ENCODE data around the gene PRKCSH. TPM values are rescaled to one million over a fixed set of nuclear protein-coding genes. Genes with fewer than 3 reads are reported as not detected.

PRKCSH gene
- total RNA-seq, 1 experiment from 2014 or later, result 431 TPM

DNA sequence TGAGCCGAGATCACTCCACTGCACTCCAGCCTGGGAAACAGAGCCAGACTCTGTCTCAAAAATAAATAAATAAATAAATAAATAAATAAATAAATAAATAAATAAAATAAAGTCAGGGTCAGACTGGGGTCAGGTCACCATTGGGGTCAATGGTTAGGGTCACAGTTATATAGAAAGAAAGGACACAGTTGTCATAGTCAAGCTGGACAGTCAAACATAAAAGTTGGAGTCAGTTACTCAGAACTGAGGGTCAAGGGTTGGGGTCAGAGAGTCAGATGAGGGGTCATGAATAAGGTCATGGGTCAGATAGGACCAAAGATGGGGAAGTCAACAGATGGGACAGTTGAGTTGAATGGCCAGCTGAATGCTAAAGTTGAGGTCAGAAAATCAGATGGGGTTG is 34.6 kb upstream of the PRKCSH start:
- 0 out of 2 replicates have a peak overlapping the region, but pooled peaks have one; percentile 15 for H2BK15ac ChIP-seq (ENCODE audit: low read depth, low read length)
- H3K4me2 ChIP-seq (ENCODE audit: insufficient read depth, insufficient read length, low read length), result no peak overlapping the region
- Mint-ChIP-seq H3K4me3 (no peak overlapping the region), H3K27ac (no peak overlapping the region), H3K27me3 (ENCODE audit: low read depth) (no peaks in the 10 kb centered on the region), H3K36me3 (ENCODE audit: insufficient read depth in 1 of 3, low read depth in 3 of 3) (peaks cover 11 to 59% (median 54%) of the 10 kb centered on the region in 3 experiments; a peak in 6 of 7 replicates), H3K9me3 (no peaks in the 10 kb centered on the region), H3K4me1 (peaks cover 2 to 6% of the 10 kb centered on the region in 2 experiments; a peak in 1 of 4 replicates)
- H3K23me2 ChIP-seq (ENCODE audit: insufficient read length, low read depth, low read length, poor library complexity, severe bottlenecking), result peaks cover 2% of the 10 kb centered on the region
- WGBS (ENCODE audit: extremely low coverage, insufficient read length, low lambda C conversion rate), result no CpG with 5 or more reads among the region's 1 CpG
- no peak overlapping the region for H4K5ac ChIP-seq (ENCODE audit: insufficient read length, low read depth, low read length)
- H3K56ac ChIP-seq (ENCODE audit: insufficient read length, low read depth, low read length), result no peak overlapping the region
- no peak overlapping the region for H3K4ac ChIP-seq (ENCODE audit: low read depth, low read length)
- no peak overlapping the region for H2BK120ac ChIP-seq (ENCODE audit: low read depth, low read length, poor library complexity, severe bottlenecking)
- no peak overlapping the region for H3K9ac ChIP-seq (ENCODE audit: extremely low read depth, insufficient read length, low read length)
- H3T11ph ChIP-seq (ENCODE audit: low read length), result no peak overlapping the region
- H4K91ac ChIP-seq (ENCODE audit: insufficient read length, low read depth, low read length), result no peak overlapping the region
- no peak overlapping the region for H4K8ac ChIP-seq (replicated peaks; ENCODE audit: insufficient read length, low read depth, low read length)
- no peak overlapping the region for H2BK12ac ChIP-seq (ENCODE audit: insufficient read length, low read depth, low read length)
- no peaks in the 10 kb centered on the region for H3K79me1 ChIP-seq (ENCODE audit: insufficient read depth, low read depth, low read length, poor library complexity, severe bottlenecking)
- H3K4me1 ChIP-seq (ENCODE audit: insufficient read depth, low read length), result no peaks in the 10 kb centered on the region
- H3K18ac ChIP-seq (ENCODE audit: insufficient read length, low read depth, low read length), result no peak overlapping the region
- no peak for TF ChIP-seq CTCF (conservative IDR thresholded peaks at IDR 0.05)
- no peaks in the 10 kb centered on the region for H3K9me3 ChIP-seq (ENCODE audit: control insufficient read depth, low read depth, low read length)
- no peak overlapping the region for H2AK5ac ChIP-seq (ENCODE audit: insufficient read length, low read length)
- H4K20me1 ChIP-seq (ENCODE audit: control insufficient read depth, insufficient read depth, insufficient read length), result no peaks in the 10 kb centered on the region
- no peak for DNase-seq
- no peak overlapping the region for H2AFZ ChIP-seq (ENCODE audit: low read length)
- no peaks in the 10 kb centered on the region for H3K27me3 ChIP-seq (ENCODE audit: insufficient read depth, low read length)
- H3K27ac ChIP-seq (ENCODE audit: insufficient read length, low read depth, low read length), result no peak overlapping the region
- no peaks in the 10 kb centered on the region for H3K79me2 ChIP-seq (ENCODE audit: insufficient read depth, low read length)
- H2BK20ac ChIP-seq (ENCODE audit: low read depth, low read length, poor library complexity, severe bottlenecking), result no peak overlapping the region
- no peak overlapping the region for H2BK5ac ChIP-seq (ENCODE audit: insufficient read length, low read length)
- no peak overlapping the region for H3K23ac ChIP-seq (ENCODE audit: insufficient read length, low read depth, low read length)
- no peak overlapping the region for H3K14ac ChIP-seq (ENCODE audit: insufficient read depth, low read length)

All from H9 (cell line).